Measurements from ENCODE around the gene CLPX.
A peak's percentile ranks its signal among the peaks of the same experiment; 100 is the strongest.
"Not testable (repeated sequence)": the region's sequence is repeated elsewhere in the genome, so short reads cannot be mapped to it uniquely, and the experiment has no call there.

The CLPX gene

DNA sequence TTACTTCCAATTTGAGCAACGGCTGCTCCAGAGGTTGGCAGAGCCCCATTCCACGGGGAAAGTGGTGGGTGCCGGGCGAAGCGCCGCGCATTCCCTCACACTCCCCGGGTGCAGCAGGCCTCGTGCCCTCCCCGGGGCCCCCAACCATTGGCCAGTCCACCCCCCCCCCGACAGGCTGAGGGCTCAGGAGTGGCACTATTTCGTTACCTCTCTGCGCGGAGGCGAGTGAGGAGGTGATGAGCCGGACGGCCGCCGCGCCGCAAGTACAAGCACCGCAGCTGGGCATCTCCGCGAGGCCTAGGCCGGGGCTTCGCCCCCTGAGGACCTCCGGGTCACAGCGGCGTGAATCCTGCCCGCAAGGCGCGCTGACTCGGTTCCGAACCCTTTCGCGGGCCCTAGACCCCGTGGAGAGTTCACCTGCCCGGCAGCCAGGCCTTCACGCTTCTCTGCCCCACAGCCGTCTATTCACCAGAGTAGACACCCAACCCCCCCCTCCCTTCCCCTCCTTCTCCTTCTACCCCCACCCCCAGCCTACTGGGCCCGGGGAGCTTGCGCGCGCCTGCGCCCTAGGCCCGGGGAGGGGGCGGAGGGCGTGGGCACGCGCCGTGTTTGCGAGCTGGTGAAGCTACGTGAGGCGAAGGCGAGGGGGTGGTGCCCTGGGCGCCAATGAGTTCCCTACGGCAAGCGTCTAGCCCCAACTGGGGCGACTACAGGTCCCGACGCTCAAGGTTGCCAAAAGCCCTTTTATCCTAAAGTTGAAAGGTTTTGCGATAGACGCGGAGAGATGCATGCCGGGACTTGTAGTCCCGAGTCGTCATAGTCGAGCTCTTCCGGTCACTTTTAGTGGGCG is at the start of gene CLPX:
TSS of gene CLPX (minus strand) at position 475 of the 850 bp plus-strand sequence. CDS start at position 286, 189 bp downstream.
- TF ChIP-seq, protein P1, sequence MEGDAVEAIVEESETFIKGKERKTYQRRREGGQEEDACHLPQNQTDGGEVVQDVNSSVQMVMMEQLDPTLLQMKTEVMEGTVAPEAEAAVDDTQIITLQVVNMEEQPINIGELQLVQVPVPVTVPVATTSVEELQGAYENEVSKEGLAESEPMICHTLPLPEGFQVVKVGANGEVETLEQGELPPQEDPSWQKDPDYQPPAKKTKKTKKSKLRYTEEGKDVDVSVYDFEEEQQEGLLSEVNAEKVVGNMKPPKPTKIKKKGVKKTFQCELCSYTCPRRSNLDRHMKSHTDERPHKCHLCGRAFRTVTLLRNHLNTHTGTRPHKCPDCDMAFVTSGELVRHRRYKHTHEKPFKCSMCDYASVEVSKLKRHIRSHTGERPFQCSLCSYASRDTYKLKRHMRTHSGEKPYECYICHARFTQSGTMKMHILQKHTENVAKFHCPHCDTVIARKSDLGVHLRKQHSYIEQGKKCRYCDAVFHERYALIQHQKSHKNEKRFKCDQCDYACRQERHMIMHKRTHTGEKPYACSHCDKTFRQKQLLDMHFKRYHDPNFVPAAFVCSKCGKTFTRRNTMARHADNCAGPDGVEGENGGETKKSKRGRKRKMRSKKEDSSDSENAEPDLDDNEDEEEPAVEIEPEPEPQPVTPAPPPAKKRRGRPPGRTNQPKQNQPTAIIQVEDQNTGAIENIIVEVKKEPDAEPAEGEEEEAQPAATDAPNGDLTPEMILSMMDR (IDR thresholded peaks at IDR 0.05; ENCODE audit: insufficient read depth, low read length, poor library complexity, severe bottlenecking) = no peak
- no peaks in the 10 kb centered on the region for H3K27me3 ChIP-seq (replicated peaks; ENCODE audit: control insufficient read depth, insufficient read depth, low read length)
- DNase-seq (ENCODE audit: extremely low read depth, insufficient read length) = peak; percentile 96
- no peaks in the 10 kb centered on the region for H3K36me3 ChIP-seq (ENCODE audit: control insufficient read depth, insufficient read depth, low read length)
- peak within 1 kb of the TSS; percentile 99 for H3K4me3 ChIP-seq (replicated peaks; ENCODE audit: low read depth, low read length)

DNA sequence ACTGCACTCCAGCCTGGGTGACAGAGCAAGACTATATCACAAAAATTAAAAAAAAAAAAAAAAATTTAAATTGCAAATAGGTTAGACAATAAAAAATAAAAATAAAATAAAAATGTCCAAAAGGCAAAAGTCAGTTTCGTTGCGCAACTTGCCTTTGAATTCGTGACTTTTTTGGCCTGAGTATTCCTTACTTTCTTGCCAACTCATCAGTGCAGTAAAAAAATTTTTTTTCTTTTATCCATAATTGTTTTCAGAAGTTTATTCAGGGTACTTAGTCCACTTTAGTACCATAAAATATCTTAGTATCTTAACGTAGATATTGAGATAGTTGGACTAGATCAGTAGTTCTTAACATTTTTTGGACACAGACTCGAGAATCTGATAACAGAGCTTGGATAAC is 48.6 kb upstream of the CLPX start:
- DNase-seq (ENCODE audit: extremely low read depth, insufficient read length) = no peak
- Histone ChIP-seq H3K27me3 (replicated peaks; ENCODE audit: control insufficient read depth, insufficient read depth, low read length) (no peaks in the 10 kb centered on the region), H3K4me3 (replicated peaks; ENCODE audit: low read depth, low read length) (no peak overlapping the region), H3K36me3 (ENCODE audit: control insufficient read depth, insufficient read depth, low read length) (no peaks in the 10 kb centered on the region)
- TF ChIP-seq, protein P1 (IDR thresholded peaks at IDR 0.05; ENCODE audit: insufficient read depth, low read length, poor library complexity, severe bottlenecking) = no peak

DNA sequence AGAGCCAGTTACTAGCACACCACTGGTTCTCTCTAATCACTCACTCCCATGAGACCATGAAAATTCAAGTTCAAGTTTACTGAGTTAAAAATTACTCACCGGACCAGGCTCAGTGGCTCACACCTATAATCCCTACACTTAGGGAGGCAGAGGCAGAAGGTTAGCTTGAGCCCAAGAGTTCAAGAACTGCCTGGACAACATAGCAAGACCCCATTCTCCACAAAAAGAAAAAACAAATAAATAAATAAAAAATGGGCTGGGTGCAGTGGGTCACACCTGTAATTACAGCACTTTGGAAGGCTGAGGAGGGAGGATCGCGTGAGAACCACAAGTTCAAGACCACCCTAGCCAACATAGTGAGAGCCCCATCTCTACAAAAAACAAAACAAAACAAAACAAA is 47.4 kb upstream of the CLPX start:
- no peak overlapping the region for H3K4me3 ChIP-seq (replicated peaks; ENCODE audit: low read depth, low read length)
- DNase-seq (ENCODE audit: extremely low read depth, insufficient read length) = no peak
- no peaks in the 10 kb centered on the region for H3K36me3 ChIP-seq (ENCODE audit: control insufficient read depth, insufficient read depth, low read length)
- TF ChIP-seq, protein P1 (IDR thresholded peaks at IDR 0.05; ENCODE audit: insufficient read depth, low read length, poor library complexity, severe bottlenecking) = no peak
- H3K27me3 ChIP-seq (replicated peaks; ENCODE audit: control insufficient read depth, insufficient read depth, low read length) = no peaks in the 10 kb centered on the region

DNA sequence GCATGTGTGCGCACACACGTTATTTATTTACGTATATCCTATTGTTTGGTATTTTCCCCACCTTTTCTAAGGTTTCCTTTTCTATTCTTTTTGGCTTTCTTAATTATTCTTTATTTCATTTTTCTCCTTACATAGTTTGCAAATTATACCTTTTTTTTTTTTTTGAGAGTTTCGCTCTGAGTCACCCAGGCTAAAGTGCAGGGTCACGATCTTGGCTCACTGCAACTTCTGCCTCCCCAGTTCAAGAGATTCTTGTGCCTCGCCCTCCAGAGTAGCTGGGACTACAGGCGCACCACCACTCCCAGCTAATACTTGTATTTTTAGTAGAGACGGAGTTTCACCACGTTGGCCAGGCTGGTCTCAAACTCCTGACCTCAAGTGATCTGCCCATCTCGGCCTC is 46.2 kb upstream of the CLPX start:
- TF ChIP-seq, protein P1 (IDR thresholded peaks at IDR 0.05; ENCODE audit: insufficient read depth, low read length, poor library complexity, severe bottlenecking) = no peak
- DNase-seq (ENCODE audit: extremely low read depth, insufficient read length) = no peak

DNA sequence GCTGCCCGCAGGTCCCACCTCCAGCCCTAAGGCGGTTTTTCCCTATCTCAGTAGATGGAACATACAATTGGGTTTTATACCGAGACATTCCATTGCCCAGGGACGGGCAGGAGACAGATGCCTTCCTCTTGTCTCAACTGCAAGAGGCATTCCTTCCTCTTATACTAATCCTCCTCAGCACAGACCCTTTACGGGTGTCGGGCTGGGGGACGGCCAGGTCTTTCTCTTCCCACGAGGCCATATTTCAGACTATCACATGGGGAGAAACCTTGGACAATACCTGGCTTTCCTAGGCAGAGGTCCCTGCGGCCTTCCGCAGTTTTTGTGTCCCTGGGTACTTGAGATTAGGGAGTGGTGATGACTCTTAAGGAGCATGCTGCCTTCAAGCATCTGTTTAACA is 41.8 kb upstream of the CLPX start:
- not testable (repeated sequence) for DNase-seq (ENCODE audit: extremely low read depth, insufficient read length); H3K27me3 ChIP-seq (replicated peaks; ENCODE audit: control insufficient read depth, insufficient read depth, low read length); H3K4me3 ChIP-seq (replicated peaks; ENCODE audit: low read depth, low read length); H3K36me3 ChIP-seq (ENCODE audit: control insufficient read depth, insufficient read depth, low read length)

More for the DNA sequence above, 46.2 kb upstream of the CLPX start:
- no peaks in the 10 kb centered on the region for H3K36me3 ChIP-seq (ENCODE audit: control insufficient read depth, insufficient read depth, low read length)
- H3K4me3 ChIP-seq (replicated peaks; ENCODE audit: low read depth, low read length) = no peak overlapping the region
- no peaks in the 10 kb centered on the region for H3K27me3 ChIP-seq (replicated peaks; ENCODE audit: control insufficient read depth, insufficient read depth, low read length)

DNA sequence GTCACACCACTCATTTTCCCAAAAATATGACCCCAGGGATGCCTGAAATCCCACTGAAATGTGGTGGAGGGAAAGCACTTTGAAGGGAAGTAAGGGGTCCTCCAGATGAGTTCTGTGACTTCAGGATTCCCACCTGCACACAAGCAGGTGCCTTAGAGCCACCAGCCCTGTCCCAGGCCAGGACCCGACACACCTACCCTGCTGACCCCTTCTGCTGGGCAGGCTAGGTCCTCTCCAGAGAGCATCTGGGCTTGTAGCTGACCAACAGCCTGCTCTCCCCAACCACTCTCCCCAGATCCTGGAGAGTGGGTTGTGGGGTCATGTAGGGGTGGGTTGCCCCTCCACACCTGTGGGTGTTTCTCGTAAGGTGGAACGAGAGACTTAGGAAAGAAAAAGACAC is 41.1 kb upstream of the CLPX start:
- no peak for DNase-seq (ENCODE audit: extremely low read depth, insufficient read length)
- Histone ChIP-seq H3K27me3 (replicated peaks; ENCODE audit: control insufficient read depth, insufficient read depth, low read length) (no peaks in the 10 kb centered on the region; the same call in 1 of the 2 replicates), H3K4me3 (replicated peaks; ENCODE audit: low read depth, low read length) (no peak overlapping the region), H3K36me3 (ENCODE audit: control insufficient read depth, insufficient read depth, low read length) (no peaks in the 10 kb centered on the region)
- TF ChIP-seq, protein P1 (IDR thresholded peaks at IDR 0.05; ENCODE audit: insufficient read depth, low read length, poor library complexity, severe bottlenecking) = no peak

All from GM06990 (cell line).